PC-9 (cell line): ENCODE results near the gene ABHD16B.

Experiments used
- EZH2 ChIP-seq: fragments of 200-600 bp; sonication (generic); IDR thresholded peaks from 2 replicates; pipeline ENCODE4 v1.8.0; 2017; ENCODE audit warnings: antibody characterized with exemption, low read depth
- TF ChIP-seq, protein P1 (sequence below): fragments of 200-600 bp; sonication (generic); conservative IDR thresholded peaks from 2 replicates; pipeline ENCODE4 v1.6.1; 2017; ENCODE audit warnings: mixed run types, antibody characterized with exemption, mild to moderate bottlenecking, moderate library complexity

DNA sequence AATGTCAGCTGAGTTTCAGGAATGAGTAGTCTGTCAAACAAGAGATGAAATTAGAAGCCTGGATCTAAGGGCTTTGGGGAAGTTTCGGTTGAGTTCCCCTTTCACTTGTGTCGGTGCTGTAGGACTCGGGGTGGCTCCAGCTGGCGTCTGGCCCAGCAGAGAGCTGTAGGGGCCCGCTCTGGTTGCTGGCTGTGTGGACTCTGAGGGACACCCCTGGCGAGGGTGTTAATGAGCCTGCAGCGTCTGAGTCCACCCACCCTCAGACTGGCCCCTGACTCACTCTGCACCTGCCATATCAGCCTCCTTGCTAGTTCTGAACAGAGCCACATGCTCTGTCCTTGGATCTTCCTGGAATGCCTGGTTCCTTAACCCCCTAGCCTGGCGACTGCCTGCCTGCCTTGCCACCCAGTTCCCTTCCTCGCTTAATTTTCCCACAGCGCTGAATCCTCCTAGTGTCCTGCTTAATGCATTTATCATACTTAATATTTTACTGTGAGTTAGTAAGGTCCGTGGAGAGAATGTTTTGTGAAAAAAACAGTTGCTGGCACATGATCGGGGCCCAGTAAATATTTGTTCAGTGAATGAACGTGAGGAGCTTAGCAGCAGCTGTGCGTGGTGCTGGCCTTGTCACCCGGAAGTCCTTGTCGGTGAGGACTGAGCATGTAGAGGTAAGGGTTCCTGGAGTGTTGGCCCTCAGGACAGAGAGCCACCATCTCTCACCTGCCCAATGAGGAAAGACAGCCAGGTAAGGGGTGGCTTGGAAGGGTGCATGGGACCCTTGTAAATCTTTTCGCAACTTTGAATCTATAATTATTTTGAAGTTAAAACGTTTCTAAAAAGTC lies 35.2 kb downstream of the ABHD16B start:
- TF ChIP-seq, protein P1, sequence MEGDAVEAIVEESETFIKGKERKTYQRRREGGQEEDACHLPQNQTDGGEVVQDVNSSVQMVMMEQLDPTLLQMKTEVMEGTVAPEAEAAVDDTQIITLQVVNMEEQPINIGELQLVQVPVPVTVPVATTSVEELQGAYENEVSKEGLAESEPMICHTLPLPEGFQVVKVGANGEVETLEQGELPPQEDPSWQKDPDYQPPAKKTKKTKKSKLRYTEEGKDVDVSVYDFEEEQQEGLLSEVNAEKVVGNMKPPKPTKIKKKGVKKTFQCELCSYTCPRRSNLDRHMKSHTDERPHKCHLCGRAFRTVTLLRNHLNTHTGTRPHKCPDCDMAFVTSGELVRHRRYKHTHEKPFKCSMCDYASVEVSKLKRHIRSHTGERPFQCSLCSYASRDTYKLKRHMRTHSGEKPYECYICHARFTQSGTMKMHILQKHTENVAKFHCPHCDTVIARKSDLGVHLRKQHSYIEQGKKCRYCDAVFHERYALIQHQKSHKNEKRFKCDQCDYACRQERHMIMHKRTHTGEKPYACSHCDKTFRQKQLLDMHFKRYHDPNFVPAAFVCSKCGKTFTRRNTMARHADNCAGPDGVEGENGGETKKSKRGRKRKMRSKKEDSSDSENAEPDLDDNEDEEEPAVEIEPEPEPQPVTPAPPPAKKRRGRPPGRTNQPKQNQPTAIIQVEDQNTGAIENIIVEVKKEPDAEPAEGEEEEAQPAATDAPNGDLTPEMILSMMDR, result no peak
- no peak for TF ChIP-seq EZH2
